ENCODE results near the gene GLT8D1. TPM values are rescaled to one million over a fixed set of nuclear protein-coding genes. Genes with fewer than 3 reads are reported as not detected.

Gene GLT8D1
- polyA plus RNA-seq, 3 donors, result 23.5 to 35.5 (median 30.4) TPM

GRCh38 chr3:52649461-52650210 is 56.0 kb downstream of the GLT8D1 start:
- 65 to 92% (median 66%) methylated on average over 5 of the region's 5 CpGs for WGBS, 3 donors
- no peak overlapping the region for H3K27ac ChIP-seq (ENCODE audit: low read depth, low read length)

- no peak overlapping the region for H3K27ac ChIP-seq (ENCODE audit: low read depth, low read length)
- WGBS, 3 donors, result 89 to 96% (median 96%) methylated on average over 6 of the region's 6 CpGs
These were observed 60.0 kb downstream of the GLT8D1 start for GRCh38 chr3:52645549-52645948.

Other genes starting within 250 kb of the GLT8D1 start
- 100 to 1,000 TPM in 2 of 3 donors, 10 to 100 TPM in 1; 22.6 to 199 (median 166) TPM for gene STAB1, start 210.5 kb downstream of the GLT8D1 start, polyA plus RNA-seq
- 10 to 100 TPM; 10.8 to 42.7 (median 30.3) TPM for gene NT5DC2, start 171.9 kb downstream of the GLT8D1 start, polyA plus RNA-seq
- 10 to 100 TPM; 11.3 to 34.4 (median 21.4) TPM for gene UQCC5, start 169.2 kb downstream of the GLT8D1 start, polyA plus RNA-seq
- gene PBRM1, start 19.9 kb downstream of the GLT8D1 start, polyA plus RNA-seq, result 10 to 100 TPM in 2 of 3 donors, 1 to 10 TPM in 1; 8.1 to 20.9 (median 15.3) TPM
- gene GNL3, start 19.8 kb downstream of the GLT8D1 start, polyA plus RNA-seq, result 10 to 100 TPM; 46.8 to 87.4 (median 67.3) TPM
- gene SPCS1, start 315 bp upstream of the GLT8D1 start, polyA plus RNA-seq, result 100 to 1,000 TPM in 2 of 3 donors, 10 to 100 TPM in 1; 81.8 to 109 (median 101) TPM
- 1 to 10 TPM; 5.3 to 6.2 (median 5.4) TPM for gene NEK4, start 65.1 kb upstream of the GLT8D1 start, polyA plus RNA-seq
- under 1 TPM in 2 of 3 donors, not detected in 1; 0.30 to 0.37 TPM for gene ITIH1, start 71.8 kb upstream of the GLT8D1 start, polyA plus RNA-seq
- 1 to 10 TPM in 1 of 3 donors, under 1 TPM in 2; 0.53 to 2.9 (median 0.91) TPM for gene ITIH3, start 89.0 kb upstream of the GLT8D1 start, polyA plus RNA-seq
- 10 to 100 TPM in 2 of 3 donors, 1 to 10 TPM in 1; 4.0 to 55.2 (median 21.1) TPM for gene ITIH4, start 124.9 kb upstream of the GLT8D1 start, polyA plus RNA-seq
- 100 to 1,000 TPM in 1 of 3 donors, 10 to 100 TPM in 1, 1 to 10 TPM in 1; 2.9 to 129 (median 19.6) TPM for gene MUSTN1, start 129.2 kb upstream of the GLT8D1 start, polyA plus RNA-seq
- gene STIMATE, start 191.8 kb upstream of the GLT8D1 start, polyA plus RNA-seq, result 10 to 100 TPM in 2 of 3 donors, 1 to 10 TPM in 1; 4.1 to 14.4 (median 12.9) TPM